ENCODE results near the gene MCRS1. TPM values are rescaled to one million over a fixed set of nuclear protein-coding genes. Genes with fewer than 3 reads are reported as not detected.

Gene MCRS1
- total RNA-seq, 2 donors from 2014 or later: 54.1 to 87.0 TPM

- TF ChIP-seq POLR2A (IDR thresholded peaks at IDR 0.05) (no peak), CTCF (IDR thresholded peaks at IDR 0.05) (no peak)
- WGBS: 89% methylated on average over 1 of the region's 1 CpG
- Histone ChIP-seq H3K4me3 (no peak overlapping the region), H3K4me1 (replicated peaks) (no peaks in the 10 kb centered on the region), H3K27ac (no peak overlapping the region), H3K9me3 (no peaks in the 10 kb centered on the region), H3K27me3 (replicated peaks; ENCODE audit: insufficient read depth) (no peaks in the 10 kb centered on the region), H3K36me3 (no peaks in the 10 kb centered on the region)
- DNase-seq (ENCODE audit: low spot score): no peak
- intact Hi-C loops (cut with DNase I): no loop called here
Measured at GRCh38 chr12:49529414-49529813, 38.5 kb downstream of the MCRS1 start.

GRCh38 chr12:49527361-49528130 lies 40.4 kb downstream of the MCRS1 start:
- TF ChIP-seq POLR2AphosphoS5 (IDR thresholded peaks at IDR 0.05) (no peak), CTCF (IDR thresholded peaks at IDR 0.05) (no peak), POLR2A (IDR thresholded peaks at IDR 0.05) (no peak)
- no peaks in the 10 kb centered on the region for H3K27me3 ChIP-seq (replicated peaks; ENCODE audit: insufficient read depth)
- H3K36me3 ChIP-seq: no peaks in the 10 kb centered on the region
- DNase-seq (ENCODE audit: low spot score): no peak
- WGBS: 95% methylated on average over 7 of the region's 7 CpGs
- H3K4me1 ChIP-seq (replicated peaks): no peaks in the 10 kb centered on the region
- no peak overlapping the region for H3K27ac ChIP-seq
- H3K9me3 ChIP-seq: no peaks in the 10 kb centered on the region
- intact Hi-C loops (cut with DNase I): no loop called here
- no peak overlapping the region for H3K4me3 ChIP-seq

- no peaks in the 10 kb centered on the region for H3K4me1 ChIP-seq (replicated peaks)
- TF ChIP-seq POLR2AphosphoS5 (IDR thresholded peaks at IDR 0.05) (no peak), CTCF (IDR thresholded peaks at IDR 0.05) (no peak), POLR2A (IDR thresholded peaks at IDR 0.05) (no peak)
- H3K9me3 ChIP-seq: no peaks in the 10 kb centered on the region
- H3K27me3 ChIP-seq (replicated peaks; ENCODE audit: insufficient read depth): no peaks in the 10 kb centered on the region
- no peak for DNase-seq (ENCODE audit: low spot score)
- intact Hi-C loops (cut with DNase I): no loop called here
- H3K27ac ChIP-seq: no peak overlapping the region
- no peak overlapping the region for H3K4me3 ChIP-seq
- 94% methylated on average over 7 of the region's 7 CpGs for WGBS
- no peaks in the 10 kb centered on the region for H3K36me3 ChIP-seq
Measured at GRCh38 chr12:49525942-49526341, 42.0 kb downstream of the MCRS1 start.

GRCh38 chr12:49524660-49525324 lies 43.1 kb downstream of the MCRS1 start:
- intact Hi-C loops (cut with DNase I): no loop called here
- H3K27ac ChIP-seq: no peak overlapping the region

More at GRCh38 chr12:49524660-49525324, 43.1 kb downstream of the MCRS1 start:
- TF ChIP-seq CTCF (IDR thresholded peaks at IDR 0.05): no peak
- no peak for TF ChIP-seq POLR2AphosphoS5 (IDR thresholded peaks at IDR 0.05)
- no peak for TF ChIP-seq POLR2A (IDR thresholded peaks at IDR 0.05)
- Histone ChIP-seq H3K36me3 (no peaks in the 10 kb centered on the region), H3K9me3 (no peaks in the 10 kb centered on the region), H3K4me3 (no peak overlapping the region), H3K4me1 (replicated peaks) (no peaks in the 10 kb centered on the region), H3K27me3 (replicated peaks; ENCODE audit: insufficient read depth) (no peaks in the 10 kb centered on the region)
- 83% methylated on average over 6 of the region's 6 CpGs for WGBS
- DNase-seq (ENCODE audit: low spot score): no peak
